Ammon's horn (tissue), 1 donor: Measurements from ENCODE around the gene APOBEC3A.
"Not testable (repeated sequence)": the region's sequence is repeated elsewhere in the genome, so short reads cannot be mapped to it uniquely, and the experiment has no call there.

Experiments used
- DNase-seq: peaks from one replicate; pipeline ENCODE4 v3.0.0-alpha.2; 2016; ENCODE audit warnings: low spot score

The APOBEC3A gene

GRCh38 chr22:38959590-38959989, 2.2 kb downstream of the APOBEC3A start:
- DNase-seq = no peak

- DNase-seq = not testable (repeated sequence)
These were observed 3.3 kb downstream of the APOBEC3A start for GRCh38 chr22:38960673-38961072.

GRCh38 chr22:38963291-38963738, 5.9 kb downstream of the APOBEC3A start:
- not testable (repeated sequence) for DNase-seq

- DNase-seq = no peak
These were observed 6.5 kb downstream of the APOBEC3A start for GRCh38 chr22:38963872-38964271.

GRCh38 chr22:38964306-38964705, 6.9 kb downstream of the APOBEC3A start:
- no peak for DNase-seq

- DNase-seq = no peak
These were observed 7.6 kb downstream of the APOBEC3A start for GRCh38 chr22:38964989-38965388.

- no peak for DNase-seq
These were observed 8.4 kb downstream of the APOBEC3A start for GRCh38 chr22:38965614-38966379.

- no peak for DNase-seq
These were observed 8.9 kb downstream of the APOBEC3A start for GRCh38 chr22:38966380-38966702.

- DNase-seq = no peak
These were observed 9.5 kb downstream of the APOBEC3A start for GRCh38 chr22:38966942-38967341.

- DNase-seq = peak; percentile 51
These were observed 10.3 kb downstream of the APOBEC3A start for GRCh38 chr22:38967451-38968450.

- DNase-seq = no peak
These were observed 11.4 kb downstream of the APOBEC3A start for GRCh38 chr22:38968801-38969200.

- no peak for DNase-seq
These were observed 13.1 kb downstream of the APOBEC3A start for GRCh38 chr22:38970551-38970950.

- DNase-seq = no peak
These were observed 13.8 kb downstream of the APOBEC3A start for GRCh38 chr22:38971202-38971601.

- no peak for DNase-seq
These were observed 14.4 kb downstream of the APOBEC3A start for GRCh38 chr22:38971791-38972190.

GRCh38 chr22:38972558-38972957, 15.1 kb downstream of the APOBEC3A start:
- DNase-seq = no peak

- DNase-seq = peak; percentile 40
These were observed 16.1 kb downstream of the APOBEC3A start for GRCh38 chr22:38973289-38974169.

- no peak for DNase-seq
These were observed 16.9 kb downstream of the APOBEC3A start for GRCh38 chr22:38974170-38974825.

- DNase-seq = no peak
These were observed 17.4 kb downstream of the APOBEC3A start for GRCh38 chr22:38974826-38975175.

GRCh38 chr22:38977289-38977688, 19.9 kb downstream of the APOBEC3A start:
- not testable (repeated sequence) for DNase-seq

GRCh38 chr22:38980587-38980986, 23.2 kb downstream of the APOBEC3A start:
- DNase-seq = not testable (repeated sequence)
